ENCODE measurements around the gene SLC5A2.

DNA sequence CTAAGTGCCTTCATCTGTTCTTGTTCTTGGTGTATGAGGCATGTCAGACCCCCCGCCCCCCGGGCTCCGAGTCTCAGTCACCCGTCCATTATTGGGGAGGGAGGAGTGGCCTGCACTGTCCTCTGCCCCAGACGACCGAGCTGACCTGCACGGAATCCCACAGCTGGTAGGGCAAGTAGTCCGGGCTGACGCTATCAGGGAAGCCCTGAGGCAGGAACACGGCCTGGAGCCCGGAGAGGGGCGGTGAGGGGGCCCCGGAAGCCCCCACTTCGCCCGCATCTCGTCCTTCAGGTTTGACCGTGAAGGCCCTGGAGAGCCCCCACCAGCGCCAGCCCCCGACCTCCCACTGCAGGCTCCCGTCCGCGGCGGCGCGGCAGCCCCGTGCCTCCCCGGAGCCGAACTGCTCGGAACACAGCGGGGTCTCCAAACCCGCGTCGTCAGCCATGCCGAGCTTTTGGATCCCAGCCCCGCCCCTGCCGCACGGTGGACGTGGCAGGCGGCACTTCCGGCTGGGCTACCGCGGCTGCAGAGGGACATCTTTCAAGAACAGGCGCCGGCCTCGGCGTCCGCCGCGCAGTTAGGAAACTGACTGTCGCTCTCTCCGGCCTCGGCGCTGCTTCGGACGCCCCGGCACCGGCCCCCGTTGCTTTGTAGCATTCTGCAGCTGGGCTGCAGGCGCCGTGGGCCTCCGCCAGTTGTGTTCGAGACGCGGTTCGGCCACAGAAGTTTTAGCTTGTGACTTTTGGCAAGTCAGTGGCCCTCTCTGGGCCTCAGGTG, 25.2 kb downstream of the SLC5A2 start, which contains the start of gene RUSF1:
- peak; percentile 85 for TF ChIP-seq POLR2A (IDR thresholded peaks at IDR 0.05; ENCODE audit: low read depth)
- TF ChIP-seq, protein P1, sequence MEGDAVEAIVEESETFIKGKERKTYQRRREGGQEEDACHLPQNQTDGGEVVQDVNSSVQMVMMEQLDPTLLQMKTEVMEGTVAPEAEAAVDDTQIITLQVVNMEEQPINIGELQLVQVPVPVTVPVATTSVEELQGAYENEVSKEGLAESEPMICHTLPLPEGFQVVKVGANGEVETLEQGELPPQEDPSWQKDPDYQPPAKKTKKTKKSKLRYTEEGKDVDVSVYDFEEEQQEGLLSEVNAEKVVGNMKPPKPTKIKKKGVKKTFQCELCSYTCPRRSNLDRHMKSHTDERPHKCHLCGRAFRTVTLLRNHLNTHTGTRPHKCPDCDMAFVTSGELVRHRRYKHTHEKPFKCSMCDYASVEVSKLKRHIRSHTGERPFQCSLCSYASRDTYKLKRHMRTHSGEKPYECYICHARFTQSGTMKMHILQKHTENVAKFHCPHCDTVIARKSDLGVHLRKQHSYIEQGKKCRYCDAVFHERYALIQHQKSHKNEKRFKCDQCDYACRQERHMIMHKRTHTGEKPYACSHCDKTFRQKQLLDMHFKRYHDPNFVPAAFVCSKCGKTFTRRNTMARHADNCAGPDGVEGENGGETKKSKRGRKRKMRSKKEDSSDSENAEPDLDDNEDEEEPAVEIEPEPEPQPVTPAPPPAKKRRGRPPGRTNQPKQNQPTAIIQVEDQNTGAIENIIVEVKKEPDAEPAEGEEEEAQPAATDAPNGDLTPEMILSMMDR (IDR thresholded peaks at IDR 0.05): peak in 1 of 3 experiments; percentile 7
- peak; percentile 95 to 96 for TF ChIP-seq POLR2AphosphoS5 (IDR thresholded peaks at IDR 0.05)
- no peak for TF ChIP-seq EP300 (IDR thresholded peaks at IDR 0.05)
